HEK293 (cell line): ENCODE data around the gene CFL1.

Experiments
- CTCF ChIA-PET: fragments of 350-600 bp; formaldehyde crosslinking; extraction: SDS; loops from one replicate; lab custom pipeline; 2021; ENCODE audit warnings: antibody characterized with exemption; lab: Yijun Ruan, JAX
- POLR2A ChIA-PET: fragments of 300-600 bp; formaldehyde crosslinking; extraction: SDS; loops from one replicate; lab custom pipeline; 2020; ENCODE audit warnings: antibody characterized with exemption, inconsistent platforms; lab: Yijun Ruan, JAX
- H3K27ac ChIP-seq: fragments of 200-500 bp; sonication (Bioruptor generic); 2 replicates; pipeline ENCODE4 v1.5.1; 2014; ENCODE audit warnings: low read depth, low read length, control low read depth, inconsistent platforms; ENCODE audit errors: extremely low read depth
- H3K36me3 ChIP-seq, 2 experiments: fragments of 200-500 bp in 1 of 2; sonication (Bioruptor generic) in 1 of 2; 1 replicate in 1 of 2; 2 replicates in 1 of 2; pipeline ENCODE4 v1.5.1; 2014 to 2017; ENCODE audit warnings: inconsistent platforms in 2 of 2, low read length in 2 of 2; ENCODE audit not compliant: control insufficient read depth in 2 of 2, insufficient read depth in 1 of 2
- H3K4me1 ChIP-seq: fragments of 200-500 bp; sonication (Bioruptor generic); 2 replicates; pipeline ENCODE4 v1.5.1; 2014; ENCODE audit warnings: mild to moderate bottlenecking, low read length, inconsistent platforms; ENCODE audit not compliant: control insufficient read depth, insufficient read depth
- H3K4me3 ChIP-seq: 2 replicates; pipeline ENCODE4 v1.5.1; 2011; ENCODE audit warnings: low read depth, mild to moderate bottlenecking, control low read depth, low read length, moderate library complexity
- H3K9me3 ChIP-seq: fragments of 200-500 bp; sonication (Bioruptor generic); 2 replicates; pipeline ENCODE4 v1.5.1; 2014; ENCODE audit warnings: low read depth, low read length, inconsistent platforms; ENCODE audit not compliant: control insufficient read depth, insufficient read depth
- ELK4 ChIP-seq: IDR thresholded peaks from 2 replicates; pipeline ENCODE4 v1.6.1; 2011; ENCODE audit warnings: mild to moderate bottlenecking, low read depth, low read length, borderline replicate concordance
- GLI2 ChIP-seq: fragments of 450-650 bp; formaldehyde crosslinking; IDR thresholded peaks from 2 replicates; pipeline ENCODE4; 2017; ENCODE audit warnings: missing biosample characterization, missing genetic modification characterization, low read depth, borderline replicate concordance
- HOXD13 ChIP-seq: sonication (generic); formaldehyde crosslinking; IDR thresholded peaks from 2 replicates; pipeline ENCODE4 v1.8.0; 2022; ENCODE audit warnings: missing genetic modification reagents, borderline replicate concordance
- SALL2 ChIP-seq: fragments of 450-650 bp; formaldehyde crosslinking; IDR thresholded peaks from 2 replicates; pipeline ENCODE4 v1.5.0; 2017; ENCODE audit warnings: missing biosample characterization, mild to moderate bottlenecking, missing genetic modification characterization, borderline replicate concordance
- ZBTB48 ChIP-seq: fragments of 450-650 bp; formaldehyde crosslinking; IDR thresholded peaks from 2 replicates; pipeline ENCODE4 v1.5.1; 2016; ENCODE audit warnings: missing biosample characterization, missing genetic modification characterization
- ZNF221 ChIP-seq: fragments of 450-650 bp; formaldehyde crosslinking; IDR thresholded peaks from 2 replicates; pipeline ENCODE4 v1.5.1; 2017; ENCODE audit warnings: missing biosample characterization, missing genetic modification characterization, borderline replicate concordance
- ZNF24 ChIP-seq: fragments of 450-650 bp; formaldehyde crosslinking; IDR thresholded peaks from 2 replicates; pipeline ENCODE4 v1.5.1; 2016; ENCODE audit warnings: missing biosample characterization, missing genetic modification characterization
- ZNF311 ChIP-seq: fragments of 450-650 bp; formaldehyde crosslinking; IDR thresholded peaks from 2 replicates; pipeline ENCODE4 v1.5.1; 2017; ENCODE audit warnings: missing biosample characterization, missing genetic modification characterization, borderline replicate concordance
- ZNF341 ChIP-seq: fragments of 450-650 bp; formaldehyde crosslinking; IDR thresholded peaks from 2 replicates; pipeline ENCODE4; 2016; ENCODE audit warnings: low read depth, missing biosample characterization, missing genetic modification characterization
- ZNF391 ChIP-seq: fragments of 450-650 bp; formaldehyde crosslinking; IDR thresholded peaks from 2 replicates; pipeline ENCODE4 v1.5.1; 2016; ENCODE audit warnings: low read depth, missing biosample characterization, missing genetic modification characterization, borderline replicate concordance
- ZNF433 ChIP-seq: fragments of 450-650 bp; formaldehyde crosslinking; IDR thresholded peaks from 2 replicates; pipeline ENCODE4 v1.5.1; 2016; ENCODE audit warnings: missing biosample characterization, missing genetic modification characterization, low read depth
- ZNF555 ChIP-seq: fragments of 450-650 bp; formaldehyde crosslinking; conservative IDR thresholded peaks from 2 replicates; pipeline ENCODE4 v1.5.1; 2017; ENCODE audit warnings: missing biosample characterization, mild to moderate bottlenecking, missing genetic modification characterization, inconsistent platforms
- ZNF560 ChIP-seq: fragments of 450-650 bp; formaldehyde crosslinking; IDR thresholded peaks from 2 replicates; pipeline ENCODE4 v1.5.1; 2017; ENCODE audit warnings: missing biosample characterization, missing genetic modification characterization, borderline replicate concordance
- ZNF610 ChIP-seq: fragments of 450-650 bp; formaldehyde crosslinking; IDR thresholded peaks from 2 replicates; pipeline ENCODE4 v1.5.1; 2016; ENCODE audit warnings: missing biosample characterization, missing genetic modification characterization, borderline replicate concordance
- ZNF624 ChIP-seq: fragments of 450-650 bp; formaldehyde crosslinking; IDR thresholded peaks from 2 replicates; pipeline ENCODE4 v1.5.1; 2017; ENCODE audit warnings: missing biosample characterization, missing genetic modification characterization
- ZNF792 ChIP-seq: fragments of 450-650 bp; formaldehyde crosslinking; IDR thresholded peaks from 2 replicates; pipeline ENCODE4 v1.5.1; 2016; ENCODE audit warnings: missing biosample characterization, missing genetic modification characterization
- ZSCAN16 ChIP-seq: fragments of 450-650 bp; formaldehyde crosslinking; IDR thresholded peaks from 2 replicates; pipeline ENCODE4 v1.5.1; 2016; ENCODE audit warnings: missing biosample characterization, missing genetic modification characterization
- ZSCAN30 ChIP-seq: fragments of 450-650 bp; IDR thresholded peaks from 2 replicates; pipeline ENCODE4 v1.5.1; 2018; ENCODE audit warnings: missing biosample characterization, mild to moderate bottlenecking, missing genetic modification characterization, moderate library complexity
- TF ChIP-seq, protein P1 (sequence below): fragments of 450-650 bp; formaldehyde crosslinking; IDR thresholded peaks from 2 replicates; pipeline ENCODE4 v1.5.1; 2016; ENCODE audit warnings: missing biosample characterization, missing genetic modification characterization, borderline replicate concordance
- TF ChIP-seq, protein P2 (sequence below): fragments of 450-650 bp; formaldehyde crosslinking; IDR thresholded peaks from 2 replicates; pipeline ENCODE4 v1.5.1; 2016; ENCODE audit warnings: missing biosample characterization, missing genetic modification characterization

Gene CFL1

GRCh38 chr11:65826984-65827735, 30.8 kb downstream of the CFL1 start (continued):
- TF ChIP-seq ZNF391 (tag by site-specific recombination), result no peak

DNA sequence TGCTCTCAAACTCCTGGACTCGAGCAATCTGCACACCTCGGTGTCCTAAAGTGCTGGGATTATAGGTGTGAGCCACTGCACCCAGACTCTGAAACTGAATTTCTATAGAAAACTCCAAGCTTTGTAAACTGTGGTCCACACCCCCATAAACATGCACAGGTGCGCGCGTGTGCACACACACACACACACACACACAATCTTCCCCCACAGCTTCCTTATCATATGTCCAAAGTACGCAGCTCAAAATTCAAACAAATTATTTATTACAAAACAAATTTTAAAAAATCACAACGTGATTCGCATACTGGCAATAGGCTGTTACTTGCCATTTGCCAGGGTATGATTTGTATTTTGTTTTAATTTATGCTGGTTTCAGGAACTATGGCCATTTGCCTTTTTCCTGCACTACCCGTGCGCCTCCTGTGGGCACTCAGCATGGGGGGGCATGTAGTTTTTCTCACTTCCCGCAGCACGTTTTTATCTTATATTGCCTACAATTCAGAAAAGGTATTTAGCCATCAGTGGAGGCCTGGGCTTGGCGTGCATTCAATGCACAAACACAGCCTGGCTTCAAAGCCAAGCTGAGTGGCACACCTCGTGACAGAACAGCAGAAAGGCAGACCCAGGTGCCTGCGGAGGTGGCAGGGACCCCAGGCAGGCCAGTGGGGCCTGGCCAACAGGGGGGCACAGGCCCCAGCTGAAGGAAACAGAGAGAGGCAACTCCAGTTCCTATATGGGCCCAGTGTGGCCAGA, 35.0 kb downstream of the CFL1 start:
- Histone ChIP-seq H3K4me3 (no peak overlapping the region), H3K36me3 (no peaks in the 10 kb centered on the region), H3K4me1 (no peaks in the 10 kb centered on the region), H3K27ac (no peak overlapping the region), H3K9me3 (no peaks in the 10 kb centered on the region)
- TF ChIP-seq HOXD13 (CRISPR knock-in tag) (no peak), SALL2 (no peak), ZSCAN16 (tag by site-specific recombination) (no peak), ZNF610 (tag by site-specific recombination) (no peak), ZNF311 (no peak), ZNF433 (tag by site-specific recombination) (no peak), ZNF221 (tag by site-specific recombination) (no peak), ZNF24 (tag by site-specific recombination) (no peak), ZNF555 (tag by site-specific recombination) (no peak), ZBTB48 (tag by site-specific recombination) (no peak), ZNF341 (tag by site-specific recombination) (no peak), ELK4 (no peak), ZNF792 (no peak), ZNF560 (no peak)
- TF ChIP-seq, protein P1, sequence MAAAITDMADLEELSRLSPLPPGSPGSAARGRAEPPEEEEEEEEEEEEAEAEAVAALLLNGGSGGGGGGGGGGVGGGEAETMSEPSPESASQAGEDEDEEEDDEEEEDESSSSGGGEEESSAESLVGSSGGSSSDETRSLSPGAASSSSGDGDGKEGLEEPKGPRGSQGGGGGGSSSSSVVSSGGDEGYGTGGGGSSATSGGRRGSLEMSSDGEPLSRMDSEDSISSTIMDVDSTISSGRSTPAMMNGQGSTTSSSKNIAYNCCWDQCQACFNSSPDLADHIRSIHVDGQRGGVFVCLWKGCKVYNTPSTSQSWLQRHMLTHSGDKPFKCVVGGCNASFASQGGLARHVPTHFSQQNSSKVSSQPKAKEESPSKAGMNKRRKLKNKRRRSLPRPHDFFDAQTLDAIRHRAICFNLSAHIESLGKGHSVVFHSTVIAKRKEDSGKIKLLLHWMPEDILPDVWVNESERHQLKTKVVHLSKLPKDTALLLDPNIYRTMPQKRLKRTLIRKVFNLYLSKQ (tag by site-specific recombination), result no peak
- TF ChIP-seq, protein P2, sequence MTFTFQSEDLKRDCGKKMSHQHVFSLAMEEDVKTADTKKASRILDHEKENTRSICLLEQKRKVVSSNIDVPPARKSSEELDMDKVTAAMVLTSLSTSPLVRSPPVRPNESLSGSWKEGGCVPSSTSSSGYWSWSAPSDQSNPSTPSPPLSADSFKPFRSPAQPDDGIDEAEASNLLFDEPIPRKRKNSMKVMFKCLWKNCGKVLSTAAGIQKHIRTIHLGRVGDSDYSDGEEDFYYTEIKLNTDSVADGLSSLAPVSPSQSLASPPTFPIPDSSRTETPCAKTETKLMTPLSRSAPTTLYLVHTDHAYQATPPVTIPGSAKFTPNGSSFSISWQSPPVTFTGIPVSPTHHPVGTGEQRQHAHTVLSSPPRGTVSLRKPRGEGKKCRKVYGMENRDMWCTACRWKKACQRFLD, result no peak
- ChIA-PET POLR2A (interaction anchor here (0.6 kb wide), 1 partner anchor 208 kb away, joined by 4 read pairs; no protein-coding TSS in a partner anchor), CTCF (interaction anchor here (0.5 to 1.6 kb wide), 6 partner anchors 28 to 358 kb away, joined by 3 to 9 read pairs (median 4); partner anchors contain the start of gene KAT5)

- POLR2A ChIA-PET, result no interaction called here
- no peak for TF ChIP-seq ZNF624 (tag by site-specific recombination)
- TF ChIP-seq GLI2 (tag by site-specific recombination), result no peak
- TF ChIP-seq ZSCAN30 (tag by site-specific recombination), result no peak
- Histone ChIP-seq H3K9me3 (no peaks in the 10 kb centered on the region), H3K27ac (no peak overlapping the region), H3K4me3 (no peak overlapping the region), H3K36me3 (no peaks in the 10 kb centered on the region), H3K4me1 (no peaks in the 10 kb centered on the region; the same call in 1 of the 2 replicates)
- CTCF ChIA-PET, result interaction anchor here (1.2 kb wide), 1 partner anchor 38 kb away, joined by 7 read pairs; no protein-coding TSS in a partner anchor
Measured at GRCh38 chr11:65821107-65821506, 36.9 kb downstream of the CFL1 start.
